SW480 (cell line): ENCODE results near the gene BDKRB2.
A peak's percentile ranks its signal among the peaks of the same experiment; 100 is the strongest.
"Not testable (repeated sequence)": the region's sequence is repeated elsewhere in the genome, so short reads cannot be mapped to it uniquely, and the experiment has no call there.

Experiments
- DNase-seq: peaks from one replicate; pipeline ENCODE4 v3.0.0-alpha.2; 2016; ENCODE audit warnings: low spot score

The BDKRB2 gene

GRCh38 chr14:96225213-96225612 lies 20.6 kb downstream of the BDKRB2 start:
- DNase-seq: no peak

- peak; percentile 30 for DNase-seq
Measured at GRCh38 chr14:96225745-96226151, 21.1 kb downstream of the BDKRB2 start.

GRCh38 chr14:96227428-96227827 lies 22.8 kb downstream of the BDKRB2 start:
- no peak for DNase-seq

GRCh38 chr14:96229315-96229714 lies 24.7 kb downstream of the BDKRB2 start:
- DNase-seq: no peak

GRCh38 chr14:96231056-96231455 lies 26.4 kb downstream of the BDKRB2 start:
- no peak for DNase-seq

GRCh38 chr14:96231526-96232130 lies 27.0 kb downstream of the BDKRB2 start:
- DNase-seq: no peak

GRCh38 chr14:96232506-96232905 lies 27.9 kb downstream of the BDKRB2 start:
- DNase-seq: no peak

- no peak for DNase-seq
Measured at GRCh38 chr14:96233661-96234060, 29.0 kb downstream of the BDKRB2 start.

- no peak for DNase-seq
Measured at GRCh38 chr14:96235426-96235825, 30.8 kb downstream of the BDKRB2 start.

- DNase-seq: no peak
Measured at GRCh38 chr14:96237641-96238040, 33.0 kb downstream of the BDKRB2 start.

- no peak for DNase-seq
Measured at GRCh38 chr14:96238676-96239265, 34.1 kb downstream of the BDKRB2 start.

GRCh38 chr14:96239711-96240141 lies 35.1 kb downstream of the BDKRB2 start:
- no peak for DNase-seq

GRCh38 chr14:96240641-96241040 lies 36.0 kb downstream of the BDKRB2 start:
- no peak for DNase-seq

- DNase-seq: no peak
Measured at GRCh38 chr14:96242126-96242525, 37.5 kb downstream of the BDKRB2 start.

- DNase-seq: no peak
Measured at GRCh38 chr14:96243785-96244184, 39.1 kb downstream of the BDKRB2 start.

- DNase-seq: not testable (repeated sequence)
Measured at GRCh38 chr14:96245074-96245473, 40.4 kb downstream of the BDKRB2 start.

- DNase-seq: no peak
Measured at GRCh38 chr14:96245710-96246538, 41.3 kb downstream of the BDKRB2 start.

GRCh38 chr14:96246539-96246847 lies 41.9 kb downstream of the BDKRB2 start:
- peak; percentile 55 for DNase-seq

GRCh38 chr14:96247031-96247430 lies 42.4 kb downstream of the BDKRB2 start:
- DNase-seq: no peak

- no peak for DNase-seq
Measured at GRCh38 chr14:96249029-96249428, 44.4 kb downstream of the BDKRB2 start.

- DNase-seq: no peak
Measured at GRCh38 chr14:96250485-96250884, 45.8 kb downstream of the BDKRB2 start.

- DNase-seq: no peak
Measured at GRCh38 chr14:96251656-96252155, 47.1 kb downstream of the BDKRB2 start.

GRCh38 chr14:96252323-96252998 lies 47.8 kb downstream of the BDKRB2 start:
- no peak for DNase-seq
